ENCODE results near the gene RPP40.

Gene RPP40

DNA sequence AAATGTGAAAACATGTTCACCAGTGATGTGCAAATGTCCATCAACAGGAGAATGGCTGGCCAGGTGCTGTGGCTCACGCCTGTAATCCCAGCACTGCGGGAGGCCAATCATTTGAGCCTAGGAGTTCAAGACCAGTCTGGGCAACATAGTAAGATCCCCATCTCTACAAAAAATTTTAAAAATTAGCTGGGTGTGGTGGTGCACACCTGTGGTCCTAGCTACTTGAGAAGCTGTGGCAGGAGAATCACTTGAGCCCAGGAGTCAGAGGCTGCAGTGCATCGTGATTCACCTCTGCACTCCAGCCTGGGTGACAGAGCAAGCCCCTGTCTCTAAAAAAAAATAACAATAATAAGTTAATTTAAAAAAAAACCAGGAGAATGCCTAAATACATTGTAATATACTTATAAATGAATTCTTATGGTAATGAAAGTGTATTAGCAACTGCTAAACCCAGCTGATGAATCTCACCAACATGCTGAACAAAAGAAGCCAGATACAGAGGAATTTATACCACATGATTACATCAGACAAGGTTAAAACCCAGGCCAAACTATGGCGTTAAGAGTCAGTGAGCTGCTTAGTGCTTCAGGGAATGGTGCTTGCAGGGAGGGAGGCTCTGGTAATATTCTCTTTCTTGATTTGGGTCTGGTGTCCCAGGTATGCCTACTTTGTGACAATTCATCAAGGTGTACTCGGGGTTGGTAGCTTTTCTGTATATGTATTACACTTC lies 36.4 kb downstream of the RPP40 start:
- no peak for DNase-seq

DNA sequence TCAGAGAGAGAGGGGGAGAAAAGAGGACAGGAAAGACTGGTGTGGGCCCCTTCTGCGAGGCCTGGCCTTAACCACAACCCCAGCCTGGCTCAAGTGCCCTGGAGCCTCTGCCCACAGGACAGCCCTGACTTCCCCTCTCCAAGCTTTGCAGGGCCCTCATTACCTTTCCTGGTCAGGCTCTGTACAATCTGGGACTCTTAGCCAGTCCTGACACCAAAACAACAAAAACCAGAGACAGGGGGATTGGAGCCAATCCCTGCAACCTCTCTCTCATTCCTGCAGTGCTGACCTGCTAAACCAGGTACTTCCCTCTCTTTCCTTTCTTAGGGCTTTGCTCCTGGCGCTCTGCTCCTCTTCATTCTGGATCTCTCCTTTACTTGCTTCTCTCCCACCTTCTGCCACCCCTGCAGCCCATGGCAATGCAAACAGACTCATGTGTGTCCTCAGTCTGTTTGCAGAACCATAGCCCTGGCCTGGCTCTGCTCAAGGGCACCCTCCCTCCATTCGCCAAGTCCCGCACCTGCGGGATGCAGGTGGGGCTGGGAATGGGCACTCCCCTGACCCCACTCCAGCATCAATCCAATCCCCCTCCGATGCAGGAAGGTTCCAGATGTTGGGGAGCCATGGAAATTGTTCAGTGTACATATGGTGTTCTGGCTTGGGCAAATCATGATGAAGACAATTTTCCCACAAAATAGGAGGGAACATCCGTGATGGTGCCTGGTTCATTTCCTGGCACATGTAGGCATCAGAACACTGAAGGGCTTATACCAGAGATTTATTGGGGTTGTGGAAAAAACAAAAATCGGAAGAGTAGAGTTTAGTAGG lies 38.1 kb downstream of the RPP40 start:
- DNase-seq: no peak

DNA sequence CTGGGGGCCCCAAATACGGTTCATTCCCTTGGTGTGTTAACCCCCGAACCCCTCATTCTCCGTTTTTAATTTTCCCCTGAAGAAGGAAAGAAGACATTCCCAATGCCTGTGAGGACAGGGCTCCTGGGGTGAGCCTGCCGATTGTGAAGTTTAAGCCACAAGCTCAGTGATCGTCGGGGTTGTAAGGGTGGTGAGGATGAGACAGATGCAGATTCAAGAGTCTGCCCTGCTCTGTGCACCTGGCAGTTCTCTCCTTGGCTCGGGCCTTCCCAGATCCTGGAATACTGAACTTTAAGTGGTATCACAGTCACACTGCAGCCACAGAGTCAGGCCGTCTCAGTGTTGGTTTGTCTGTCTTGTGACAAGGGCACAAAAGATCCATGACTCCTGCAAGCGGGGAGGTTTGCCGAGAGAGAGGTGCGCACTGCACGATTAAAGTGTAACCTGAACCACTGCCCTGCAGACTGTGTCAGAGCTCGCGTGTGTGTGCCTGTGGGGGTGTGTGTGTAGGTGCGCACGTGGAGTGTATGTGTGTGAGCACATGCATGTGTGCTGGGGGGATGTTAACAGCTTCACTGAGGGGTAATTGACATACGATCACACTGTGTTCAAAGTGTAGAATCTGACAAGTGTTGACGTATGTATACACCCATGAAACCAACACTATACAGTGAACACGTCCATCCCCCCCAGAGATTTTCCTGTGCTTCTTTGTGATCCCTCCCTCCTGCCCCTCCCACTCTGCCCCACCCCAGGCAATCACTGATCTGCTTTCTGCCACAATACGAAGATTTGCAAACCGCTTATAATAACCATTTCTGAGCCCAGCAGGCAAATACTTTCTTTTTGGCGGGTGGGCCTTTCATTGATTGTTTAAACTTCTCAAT lies 38.9 kb downstream of the RPP40 start:
- DNase-seq: no peak

DNA sequence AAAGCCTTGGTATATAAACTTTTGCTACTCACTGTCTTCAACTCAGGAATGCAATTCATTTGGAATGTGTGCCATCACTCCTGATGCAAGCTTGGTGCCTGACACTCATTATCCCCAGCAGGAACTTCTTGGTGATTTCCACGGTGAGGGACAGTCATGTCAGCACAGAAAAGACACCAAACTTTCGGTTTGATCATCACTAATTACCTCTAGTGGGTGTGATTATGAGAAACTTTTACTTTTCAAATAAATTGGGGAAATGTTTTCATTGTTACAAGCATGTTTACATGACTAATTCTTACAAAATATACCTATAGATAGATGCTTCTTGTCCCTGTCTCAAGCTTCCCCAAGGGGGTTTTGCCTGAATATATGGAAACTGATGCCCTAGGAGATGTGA lies 40.9 kb downstream of the RPP40 start:
- no peak for DNase-seq

DNA sequence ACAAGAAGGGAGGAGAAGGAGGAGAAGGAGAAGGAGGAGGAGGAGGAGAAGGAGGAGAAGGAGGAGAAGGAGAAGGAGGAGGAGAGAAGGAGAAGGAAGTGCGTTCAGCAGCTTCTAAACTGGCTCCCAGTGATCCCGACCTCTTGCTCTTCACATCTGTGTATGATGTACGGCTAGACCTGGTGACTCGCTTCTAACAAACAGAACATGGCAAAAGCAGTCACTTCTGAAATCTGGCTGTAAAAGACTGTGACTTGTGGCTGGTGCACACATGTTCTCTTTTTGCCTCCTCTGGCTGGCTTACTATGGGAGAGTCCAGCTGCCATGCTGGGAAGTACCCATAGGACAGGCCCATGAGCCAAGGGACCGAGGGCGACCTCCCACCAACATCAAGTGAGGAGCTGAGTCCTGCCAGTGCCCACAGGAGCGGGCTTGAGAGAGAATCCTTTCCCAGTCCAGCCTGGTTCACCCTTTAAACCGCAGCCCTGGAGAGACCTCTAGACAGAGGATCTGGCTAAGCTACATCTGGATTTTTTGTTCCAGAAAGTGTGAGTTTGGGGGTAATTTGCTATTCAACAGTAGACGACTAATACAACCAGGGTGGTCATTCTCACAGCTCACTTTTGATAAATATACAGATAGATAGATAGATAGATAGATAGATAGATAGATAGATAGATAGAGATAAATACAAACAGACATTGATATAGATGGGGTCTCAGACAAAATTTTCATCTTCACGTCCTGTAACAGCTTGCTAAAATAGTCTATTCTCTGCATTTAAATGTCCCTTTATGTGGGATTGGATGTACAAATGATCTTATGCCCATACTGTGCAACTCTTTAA lies 42.3 kb downstream of the RPP40 start:
- DNase-seq: no peak

DNA sequence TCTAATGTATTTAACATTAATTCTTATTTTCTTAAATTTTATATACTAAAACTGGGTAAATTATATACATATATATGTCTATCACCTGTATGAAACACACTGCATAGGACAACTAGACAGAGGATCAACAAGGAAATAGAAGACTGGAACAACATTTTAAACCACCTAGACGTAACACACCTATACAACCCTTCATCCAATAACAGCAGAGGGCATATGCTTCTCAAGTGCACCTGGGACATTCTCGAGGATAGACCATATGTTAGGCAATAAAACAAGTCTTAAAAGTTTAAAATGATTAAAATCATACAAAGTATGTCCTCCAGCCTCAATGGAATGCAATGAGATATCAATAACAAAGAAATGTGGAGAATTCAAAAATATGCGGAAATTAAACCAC lies 45.2 kb downstream of the RPP40 start:
- DNase-seq: no peak

DNA sequence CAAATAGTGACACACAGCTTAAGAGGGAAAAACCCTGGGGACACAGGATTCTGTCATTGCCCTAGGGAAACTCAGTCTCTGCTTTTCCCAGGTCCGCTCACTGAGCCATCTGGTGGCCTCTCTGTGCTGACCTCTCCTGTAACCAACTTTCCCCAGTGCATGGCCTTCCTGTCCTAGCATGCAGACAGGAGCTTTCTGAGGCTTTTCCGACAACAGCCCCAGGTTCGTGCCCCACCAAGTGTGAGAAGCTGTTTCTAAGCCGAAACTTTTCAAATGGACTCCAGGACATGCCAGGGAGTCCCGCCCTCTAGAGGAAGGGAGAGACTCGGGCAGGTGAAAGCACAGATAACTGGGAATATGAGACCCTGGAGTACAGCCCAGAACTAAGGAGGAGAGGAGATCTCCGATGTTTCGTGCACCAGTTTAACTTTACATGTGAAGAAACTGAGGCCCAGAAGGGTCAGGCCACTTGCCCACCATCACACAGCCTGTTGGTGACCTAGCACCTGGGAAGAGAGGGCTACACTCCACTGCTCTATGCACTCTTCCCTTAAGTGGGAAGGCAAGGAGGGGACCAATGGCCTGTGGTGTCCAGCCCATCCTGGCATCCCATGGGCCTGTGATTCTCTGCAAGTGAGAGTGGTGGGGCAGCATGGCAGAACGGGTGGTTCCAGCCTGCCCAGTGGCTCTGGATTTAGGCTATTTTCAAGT lies 46.2 kb downstream of the RPP40 start:
- no peak for DNase-seq

DNA sequence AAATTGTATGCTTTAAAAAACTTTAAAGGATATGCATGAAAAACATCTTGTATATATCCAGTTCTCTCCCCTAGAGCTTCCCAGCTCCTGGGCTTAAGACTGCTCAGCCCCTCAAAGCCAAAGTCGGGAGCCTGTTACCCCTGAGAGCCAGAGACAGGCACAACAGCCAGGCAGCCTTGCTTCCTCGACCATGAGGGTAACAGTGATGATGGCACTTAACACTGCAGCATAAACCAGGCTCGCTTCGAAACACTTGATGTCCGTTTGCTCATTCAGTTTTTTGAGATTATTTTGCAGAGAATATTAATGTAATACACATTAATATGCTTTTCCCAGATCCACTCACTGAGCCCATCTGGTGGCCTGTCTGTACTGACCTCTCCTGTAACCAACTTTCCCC lies 47.2 kb downstream of the RPP40 start:
- no peak for DNase-seq

DNA sequence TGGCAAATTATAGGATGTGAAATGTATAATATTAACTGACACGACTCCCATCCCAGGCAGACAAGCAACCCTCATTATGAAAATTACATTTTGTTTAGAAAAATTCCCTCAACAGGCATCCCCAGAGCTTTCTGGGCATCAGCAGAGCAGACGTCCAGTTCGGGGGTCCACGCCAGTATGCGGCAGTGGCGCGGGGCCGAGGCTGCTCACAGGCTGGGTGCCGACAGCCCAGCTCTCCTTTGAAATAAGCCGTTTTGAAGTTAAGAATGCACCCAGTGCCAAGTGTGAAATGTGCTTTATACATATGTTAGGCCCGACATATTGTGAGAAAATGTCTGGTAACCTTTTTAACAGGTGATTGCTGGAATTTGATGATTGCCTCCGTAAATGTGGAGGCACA lies 50.4 kb downstream of the RPP40 start:
- no peak for DNase-seq

DNA sequence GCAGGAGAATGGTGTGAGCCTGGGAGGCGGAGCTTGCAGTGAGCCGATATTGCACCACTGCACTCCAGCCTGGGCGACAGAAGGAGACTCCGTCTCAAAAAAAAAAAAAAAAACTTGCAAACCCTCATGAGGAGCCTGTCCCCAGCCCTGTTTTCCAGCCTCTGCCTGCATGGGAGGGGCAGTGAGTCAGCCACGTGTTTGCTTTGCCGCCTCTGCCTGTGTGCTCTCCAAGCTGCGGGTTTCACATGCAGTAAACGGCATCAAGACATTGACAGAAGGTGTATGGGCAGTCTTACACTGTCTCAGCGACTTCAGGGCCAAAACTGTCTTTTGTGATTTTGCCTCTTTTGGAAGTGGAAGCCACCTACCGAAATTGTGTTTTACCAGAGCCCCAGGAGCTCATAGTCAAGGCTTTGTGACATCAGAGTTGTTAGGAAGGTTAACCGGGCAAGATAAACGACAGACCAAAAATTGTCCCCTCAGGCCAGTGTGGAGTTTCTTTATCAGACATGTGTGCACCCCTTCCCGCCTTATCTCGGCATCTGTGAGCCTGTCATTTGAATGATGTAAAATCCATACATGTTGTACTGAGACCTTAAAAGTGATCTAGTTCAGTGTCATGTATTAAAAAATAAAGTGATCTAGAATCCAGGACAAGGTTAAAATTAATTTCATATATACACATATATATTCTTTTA lies 52.9 kb downstream of the RPP40 start:
- DNase-seq: no peak

DNA sequence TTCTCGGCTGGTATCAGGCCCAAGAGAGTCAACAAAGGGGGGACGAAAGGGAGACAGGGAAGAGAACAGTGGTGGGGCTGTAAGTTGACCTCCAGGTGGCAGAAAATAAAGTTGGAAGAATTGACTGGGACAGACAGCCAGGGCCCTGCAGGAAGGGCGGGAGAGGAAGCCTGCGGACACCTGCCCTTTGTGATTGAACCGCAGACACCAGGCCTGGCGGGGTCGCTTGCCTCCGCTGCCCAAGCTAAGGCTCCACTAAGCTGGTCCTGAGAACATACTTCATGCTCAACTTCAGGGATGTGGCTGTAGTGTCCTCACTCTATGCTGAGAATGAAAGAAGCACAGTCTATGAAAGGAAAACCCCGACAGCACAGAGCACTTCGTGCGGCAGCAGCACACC lies 53.8 kb downstream of the RPP40 start:
- DNase-seq: no peak

DNA sequence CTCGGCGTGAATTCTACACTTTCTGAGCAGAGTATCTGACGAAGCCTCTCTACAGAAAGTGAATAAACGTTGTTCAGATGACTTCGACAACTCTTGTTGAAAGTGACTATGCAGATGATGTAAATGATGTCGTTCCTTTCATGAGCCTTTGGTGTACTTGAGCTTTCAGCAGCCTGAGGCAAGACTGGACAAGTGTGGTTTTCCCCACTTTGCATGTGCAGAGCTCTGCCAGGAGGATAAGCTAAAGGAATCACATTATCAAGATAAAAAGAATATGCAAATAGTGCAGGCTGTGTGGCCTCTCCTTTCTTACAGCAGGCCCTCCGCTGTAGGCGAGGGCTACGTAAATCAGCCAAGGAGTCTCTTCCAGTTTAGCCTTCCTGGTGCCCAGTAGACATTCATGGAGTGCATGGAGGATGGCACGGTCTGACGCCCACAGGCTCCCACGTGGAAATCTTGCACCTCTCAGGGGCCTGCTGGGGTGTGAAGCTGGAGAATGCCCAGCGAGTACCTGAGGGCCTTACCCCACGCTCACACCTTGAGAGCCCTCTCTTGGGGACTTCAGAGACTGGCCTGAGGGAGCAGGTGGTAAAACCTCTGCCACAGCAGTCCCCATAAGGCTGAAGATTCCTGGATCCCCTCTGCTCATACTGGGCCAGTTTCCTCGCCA lies 54.9 kb downstream of the RPP40 start:
- DNase-seq: no peak

DNA sequence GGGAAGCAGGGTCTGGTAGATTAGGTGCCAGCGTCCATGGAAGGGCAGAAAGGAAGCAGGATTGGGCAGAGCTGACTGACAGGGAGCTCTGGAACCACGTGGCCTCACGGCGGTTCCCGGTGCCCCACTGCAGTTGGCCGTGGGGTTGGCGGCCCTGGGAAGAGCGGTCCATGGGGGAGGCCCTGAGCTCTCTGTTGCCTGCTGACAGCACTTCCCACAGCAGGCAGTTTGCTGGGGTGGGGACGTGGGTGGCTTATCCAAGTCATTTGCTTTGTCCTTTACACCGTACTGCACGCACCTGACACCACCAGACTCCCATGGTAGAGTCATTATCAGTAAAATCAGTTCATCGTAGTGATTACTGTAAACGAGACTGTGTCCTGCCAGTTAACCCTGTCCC lies 56.1 kb downstream of the RPP40 start:
- DNase-seq: no peak

DNA sequence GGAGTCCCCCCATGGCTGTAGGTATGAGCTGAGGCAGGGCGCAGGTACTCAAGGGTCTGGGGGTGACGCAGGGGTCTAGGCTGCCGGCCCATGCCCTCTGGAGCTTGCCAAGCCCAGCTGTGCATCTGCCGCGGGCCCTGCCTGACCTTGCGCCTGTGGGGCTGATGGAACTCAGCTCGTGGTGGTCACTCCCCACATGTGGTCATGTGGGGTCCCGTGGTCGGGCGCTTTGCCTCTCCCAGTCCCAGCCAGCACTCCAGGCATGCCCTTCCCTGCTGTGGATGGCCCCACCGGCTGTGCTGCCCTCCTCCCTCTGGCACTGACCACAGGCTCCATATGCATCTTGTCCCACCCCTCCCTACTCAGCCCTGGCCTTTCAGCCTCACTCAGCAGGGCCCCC lies 57.3 kb downstream of the RPP40 start:
- no peak for DNase-seq

All from CD4-positive, alpha-beta T cell treated with Interleukin-17A for 4 hours (primary cell).